Dermis blood vessel endothelial cell (primary cell): ENCODE results near the gene UNC45B. TPM values are rescaled to one million over a fixed set of nuclear protein-coding genes. Genes with fewer than 3 reads are reported as not detected.
"Not testable (repeated sequence)": the region's sequence is repeated elsewhere in the genome, so short reads cannot be mapped to it uniquely, and the experiment has no call there.

Experiments
- DNase-seq: peaks from one replicate; pipeline ENCODE4 v3.0.0; 2010
- total RNA-seq: library from RNA; depleted of rRNA; stranded (reverse); fragments of >200 nt; gene quantifications from 2 replicates; pipeline ENCODE4 v1.2.3, GENCODE V29; 2014

The UNC45B gene
- total RNA-seq, 1 donor from 2014 or later = not detected

DNA sequence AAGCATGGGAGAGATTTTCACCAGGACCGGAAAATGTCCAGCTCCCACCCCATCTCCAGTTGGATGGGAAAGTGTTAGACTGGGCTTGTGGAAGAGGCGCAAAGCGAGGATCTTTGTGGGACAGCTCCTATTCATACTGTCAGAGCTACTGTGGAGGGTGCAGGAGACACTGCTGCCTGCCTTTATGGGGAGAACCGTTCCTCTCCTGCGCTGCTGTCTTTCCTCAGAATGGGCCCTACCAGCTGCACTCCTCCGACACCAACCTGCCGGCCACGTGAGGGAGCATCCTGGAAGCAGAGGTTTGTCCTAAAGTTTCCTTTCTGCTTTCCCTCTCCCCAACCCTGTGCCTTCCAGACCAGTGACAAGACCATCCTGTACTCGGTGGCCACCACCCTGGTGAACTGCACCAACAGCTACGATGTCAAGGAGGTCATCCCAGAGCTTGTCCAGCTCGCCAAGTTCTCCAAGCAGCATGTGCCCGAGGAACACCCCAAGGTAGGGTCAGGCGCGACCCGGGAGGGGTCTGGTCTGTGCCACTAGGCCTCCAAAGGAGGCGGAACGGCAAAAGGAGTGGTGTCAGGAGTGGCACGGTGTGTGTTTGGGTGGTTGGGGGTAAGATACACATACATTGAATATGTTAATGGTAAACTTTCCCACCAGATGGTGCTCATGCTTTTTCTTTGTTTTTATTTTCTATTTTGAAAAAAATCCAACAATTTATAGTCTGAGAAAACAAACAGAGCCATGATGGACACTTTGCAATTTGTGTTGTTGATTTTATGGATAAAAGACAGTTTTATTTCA is 23.6 kb downstream of the UNC45B start:
- peak; percentile 63 for DNase-seq

DNA sequence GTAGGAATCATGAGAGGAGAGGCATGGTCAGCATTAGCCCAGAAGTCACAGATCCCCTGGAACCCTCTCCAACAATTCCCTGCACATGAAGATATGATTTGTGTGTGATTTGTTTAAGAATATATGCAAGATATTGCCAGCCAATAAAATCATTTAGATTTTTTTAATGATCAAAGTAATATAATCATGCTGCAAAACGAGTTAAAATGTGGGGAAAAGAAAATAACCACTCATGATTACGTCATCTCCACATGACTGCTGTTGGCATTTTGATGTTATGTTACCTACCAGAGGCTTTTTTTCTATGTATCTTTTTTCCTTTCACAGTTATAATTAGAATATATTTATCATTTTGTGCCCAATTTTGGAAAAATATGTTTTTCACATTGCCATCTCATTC is 24.2 kb downstream of the UNC45B start:
- peak; percentile 41 for DNase-seq

DNA sequence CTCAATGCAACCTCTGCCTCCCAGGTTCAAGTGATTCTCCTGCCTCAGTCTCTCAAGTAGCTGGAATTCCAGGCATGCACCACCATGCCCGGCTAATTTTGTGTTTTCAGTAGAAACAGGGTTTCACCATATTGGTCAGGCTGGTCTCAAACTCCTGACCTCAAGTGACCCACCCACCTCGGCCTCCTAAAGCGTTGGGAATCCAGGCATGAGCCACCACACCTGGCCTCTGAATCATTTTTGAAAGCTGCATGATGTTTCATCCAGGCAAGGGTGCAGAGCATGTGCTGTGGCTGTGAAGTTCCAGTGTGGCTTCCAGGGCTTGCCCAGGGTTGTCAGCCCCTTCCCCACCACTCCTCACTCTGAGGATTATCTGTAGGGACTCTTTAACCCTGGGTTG is 24.7 kb downstream of the UNC45B start:
- DNase-seq = not testable (repeated sequence)

DNA sequence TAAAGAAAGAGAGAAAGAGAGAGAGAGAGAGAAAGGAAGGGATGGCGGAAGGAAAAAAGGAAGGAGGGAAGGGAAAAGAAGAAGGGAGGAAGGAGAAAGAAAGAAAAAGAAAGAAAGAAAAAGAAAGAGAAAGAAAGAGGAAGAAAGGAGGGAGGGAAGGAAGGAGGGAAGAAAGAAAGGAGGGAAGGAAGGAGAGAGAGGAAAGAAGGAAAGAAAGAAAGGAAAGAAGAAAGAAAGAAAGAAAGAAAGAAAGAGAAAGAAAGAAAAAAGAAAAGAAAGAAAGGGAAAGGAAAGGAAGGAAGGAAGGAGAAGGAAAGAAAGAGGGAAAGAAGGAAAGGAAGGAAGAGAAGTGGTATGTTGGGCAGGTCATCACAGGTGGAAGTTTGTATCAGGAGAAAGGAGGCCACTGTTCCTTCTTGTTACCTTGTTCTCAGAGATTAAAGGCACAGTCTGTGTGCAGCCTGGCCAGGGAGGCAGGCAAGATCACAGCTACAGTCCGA is 27.3 kb downstream of the UNC45B start:
- no peak for DNase-seq

DNA sequence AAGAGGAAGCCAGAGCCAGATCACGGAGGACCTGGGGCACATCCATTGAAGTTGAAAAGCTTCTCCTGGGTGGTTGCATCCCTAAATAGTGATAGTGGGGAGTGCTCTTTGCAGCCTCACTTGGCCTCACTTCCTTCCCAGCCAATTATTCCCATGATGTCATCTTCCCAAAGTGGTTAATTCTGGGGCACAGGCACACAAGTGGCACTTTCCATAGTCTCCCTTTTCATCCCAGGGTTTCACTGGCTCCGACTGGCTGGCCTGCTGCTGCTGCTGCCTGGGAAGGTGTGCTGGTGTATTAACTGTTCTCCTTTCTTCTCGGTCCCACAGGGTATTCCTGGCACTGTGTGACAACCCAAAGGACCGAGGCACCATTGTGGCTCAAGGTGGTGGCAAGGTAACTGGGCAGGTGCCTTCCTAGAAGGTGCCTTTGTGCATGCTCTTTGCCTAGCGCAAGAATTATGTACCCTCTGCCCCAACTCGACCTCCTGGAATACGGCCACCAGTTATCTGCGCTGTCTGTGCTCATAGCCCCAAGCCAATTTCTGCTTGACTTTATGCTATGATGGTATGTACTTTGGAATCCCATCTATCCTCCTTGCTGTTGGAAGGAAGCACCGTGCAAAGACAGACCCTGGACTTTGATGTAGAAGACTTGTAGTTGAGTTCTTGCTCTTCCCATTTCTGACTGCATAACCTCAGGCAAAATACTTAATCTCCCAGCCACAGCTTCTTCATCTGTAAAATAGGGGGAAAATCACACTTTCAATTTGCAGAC is 28.2 kb downstream of the UNC45B start:
- DNase-seq = no peak

DNA sequence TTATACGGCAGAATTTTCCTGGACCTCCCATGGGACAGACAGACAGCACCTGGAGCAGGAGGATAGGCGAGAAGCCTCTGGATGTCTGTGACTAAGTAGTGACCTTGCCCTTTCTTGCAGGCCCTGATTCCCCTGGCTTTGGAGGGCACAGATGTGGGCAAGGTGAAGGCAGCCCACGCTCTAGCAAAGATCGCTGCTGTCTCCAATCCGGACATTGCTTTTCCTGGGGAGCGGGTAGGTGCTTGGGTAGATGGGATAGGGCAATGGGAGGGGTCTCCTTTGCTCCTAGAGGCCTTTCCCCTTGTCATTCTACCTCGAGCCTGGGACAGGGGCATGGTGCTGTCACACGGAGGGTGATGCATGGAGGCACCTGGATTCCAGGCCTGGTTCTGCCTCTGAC is 29.3 kb downstream of the UNC45B start:
- no peak for DNase-seq

DNA sequence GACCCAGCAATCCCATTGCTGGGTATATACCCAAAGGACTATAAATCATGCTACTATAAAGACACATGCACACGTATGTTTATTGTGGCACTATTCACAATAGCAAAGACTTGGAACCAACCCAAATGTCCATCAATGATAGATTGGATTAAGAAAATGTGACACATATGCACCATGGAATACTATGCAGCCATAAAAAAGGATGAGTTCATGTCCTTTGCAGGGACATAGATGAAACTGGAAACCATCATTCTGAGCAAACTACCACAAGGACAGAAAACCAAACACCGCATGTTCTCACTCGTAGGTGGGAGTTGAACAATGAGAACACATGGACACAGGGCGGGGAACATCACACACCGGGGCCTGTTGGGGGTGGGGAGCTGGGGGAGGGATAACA is 31.8 kb downstream of the UNC45B start:
- not testable (repeated sequence) for DNase-seq

DNA sequence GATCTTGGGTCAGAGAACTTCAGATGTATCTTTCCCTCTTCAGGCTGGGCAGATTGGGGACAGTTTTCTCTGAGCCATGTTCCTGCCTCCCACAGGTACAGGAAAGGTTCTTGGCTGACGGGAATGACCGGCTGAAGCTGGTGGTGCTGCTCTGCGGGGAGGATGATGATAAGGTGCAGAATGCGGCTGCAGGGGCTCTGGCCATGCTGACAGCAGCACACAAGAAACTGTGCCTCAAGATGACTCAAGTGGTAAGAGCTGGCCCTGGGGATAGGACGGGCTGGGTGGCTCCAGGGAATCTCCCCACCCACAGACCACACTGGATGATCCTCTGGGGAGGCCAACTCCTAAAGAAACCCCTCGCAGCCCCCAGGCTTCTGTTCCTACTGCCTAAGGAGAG is 35.7 kb downstream of the UNC45B start:
- DNase-seq = no peak

DNA sequence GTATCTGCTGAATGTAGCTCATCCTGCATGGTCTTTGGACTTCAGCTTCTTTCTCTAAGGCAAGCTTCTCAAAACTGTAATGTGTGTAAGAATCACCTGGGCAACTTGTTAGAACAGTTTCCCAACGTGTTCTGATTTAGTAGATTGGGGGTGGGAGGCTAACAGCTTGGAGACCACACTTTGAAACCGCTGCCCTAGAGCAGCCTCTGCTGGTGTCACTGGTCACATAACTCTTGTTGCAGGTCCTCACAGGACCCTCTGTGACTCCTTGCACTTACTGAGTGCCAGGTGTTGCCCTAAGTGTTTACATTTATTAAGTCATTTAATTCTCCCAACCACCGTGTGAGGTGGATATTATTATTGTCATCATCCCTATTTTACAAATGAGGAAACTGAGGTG is 36.7 kb downstream of the UNC45B start:
- DNase-seq = no peak

DNA sequence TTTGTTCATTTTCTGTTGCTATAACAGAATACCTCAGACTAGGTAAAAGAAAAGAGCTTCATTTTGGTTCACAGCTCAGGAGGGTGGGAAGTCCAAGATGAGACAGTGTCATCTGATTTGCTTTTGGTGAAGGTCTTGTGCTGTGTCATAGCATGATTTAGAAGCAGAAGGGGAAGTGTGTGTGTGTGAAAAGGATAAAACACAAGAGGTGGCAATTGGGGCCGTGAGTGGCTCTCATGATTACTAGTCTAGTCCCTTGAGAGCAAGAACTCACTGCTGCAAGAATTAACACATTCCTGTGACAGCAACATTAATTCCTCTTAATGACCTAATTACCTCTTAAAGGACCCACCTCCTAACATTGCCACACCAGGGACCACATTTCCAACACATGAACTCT is 38.2 kb downstream of the UNC45B start:
- DNase-seq = no peak

DNA sequence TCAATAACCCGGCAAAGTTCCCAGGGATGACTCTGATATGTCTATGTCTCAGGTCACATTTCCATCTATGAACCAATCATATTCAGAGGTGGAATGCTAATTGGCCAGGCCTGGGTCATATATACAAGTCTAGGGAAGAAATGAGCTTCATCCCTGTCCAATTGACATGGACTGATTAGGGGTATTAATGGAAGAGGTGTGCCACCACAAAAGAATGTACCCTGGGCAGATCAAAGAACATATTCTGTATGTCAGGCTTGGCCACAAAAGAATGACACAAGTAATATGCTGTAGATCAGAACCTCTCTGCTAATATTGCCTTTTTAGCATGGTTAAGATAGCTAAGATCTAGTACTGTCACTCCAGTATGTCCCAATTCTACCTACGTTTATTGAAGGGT is 39.9 kb downstream of the UNC45B start:
- DNase-seq = no peak

DNA sequence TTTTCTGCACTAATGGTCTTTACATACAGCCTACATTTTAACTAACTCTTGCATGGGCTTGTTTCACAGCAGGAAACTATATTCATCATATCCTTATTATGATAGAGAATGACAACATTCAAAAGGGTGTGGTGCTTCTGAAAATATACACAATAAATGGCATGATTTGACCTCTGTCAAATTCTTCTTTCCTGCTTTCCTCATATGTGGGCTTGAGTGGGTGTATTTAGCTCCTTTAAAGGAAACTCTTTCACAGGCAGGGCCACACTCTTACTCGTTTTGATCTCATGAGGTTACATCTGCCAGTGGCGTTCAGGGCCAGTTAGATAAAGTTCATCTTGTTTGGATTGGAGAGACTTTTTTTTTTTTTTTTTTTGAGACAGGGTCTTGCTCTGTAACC is 40.5 kb downstream of the UNC45B start:
- DNase-seq = peak; percentile 17

DNA sequence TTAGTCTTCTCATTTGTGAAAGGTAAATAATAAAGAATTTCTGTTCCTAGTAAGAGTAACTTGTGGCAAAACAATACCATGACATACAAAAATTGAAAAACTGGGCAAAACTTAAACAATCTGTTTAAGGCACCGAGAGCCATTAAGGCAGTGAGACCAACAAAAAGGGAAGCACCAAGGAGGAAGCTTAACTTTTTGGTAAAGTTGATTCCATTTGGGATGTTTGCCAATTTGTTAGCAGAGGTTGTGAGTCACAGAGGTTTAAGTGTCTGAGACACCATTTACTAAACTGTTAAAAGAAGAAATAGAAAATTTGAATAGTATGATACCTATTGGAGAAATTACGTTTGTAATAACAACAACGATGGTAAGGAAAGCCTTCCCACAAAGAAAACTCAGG is 41.7 kb downstream of the UNC45B start:
- peak; percentile 57 for DNase-seq

DNA sequence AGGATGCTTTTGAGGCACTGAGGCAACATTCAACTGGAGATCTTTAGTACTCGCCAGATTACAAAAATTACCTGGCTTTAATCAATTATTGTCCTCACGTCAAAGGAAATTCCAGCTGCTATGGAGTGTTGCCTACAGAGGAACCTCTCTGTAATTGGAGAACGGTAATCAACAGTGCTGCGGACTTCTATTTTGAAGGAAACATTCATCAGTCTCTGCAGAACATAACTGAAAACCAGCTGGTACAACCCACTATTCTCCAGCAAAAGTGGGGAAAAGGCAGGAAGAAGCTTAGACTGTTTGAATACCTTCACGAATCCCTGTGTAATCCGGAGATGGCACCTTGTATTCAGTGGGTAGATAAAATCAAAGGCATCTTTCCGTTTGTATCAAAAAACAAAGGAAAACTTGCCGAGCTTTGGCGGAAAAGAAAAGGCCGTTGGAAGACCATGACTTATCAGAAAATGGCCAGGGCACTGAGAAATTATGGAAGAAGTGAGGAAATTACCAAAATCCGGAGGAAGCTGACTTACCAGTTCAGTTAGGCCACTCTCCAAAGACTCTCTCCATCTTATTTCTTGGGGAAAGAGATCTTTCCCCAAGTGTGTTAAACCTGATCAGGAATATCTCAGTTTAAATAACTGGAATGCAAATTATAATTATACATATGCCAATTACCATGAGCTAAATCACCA is 43.5 kb downstream of the UNC45B start:
- peak; percentile 62 for DNase-seq

DNA sequence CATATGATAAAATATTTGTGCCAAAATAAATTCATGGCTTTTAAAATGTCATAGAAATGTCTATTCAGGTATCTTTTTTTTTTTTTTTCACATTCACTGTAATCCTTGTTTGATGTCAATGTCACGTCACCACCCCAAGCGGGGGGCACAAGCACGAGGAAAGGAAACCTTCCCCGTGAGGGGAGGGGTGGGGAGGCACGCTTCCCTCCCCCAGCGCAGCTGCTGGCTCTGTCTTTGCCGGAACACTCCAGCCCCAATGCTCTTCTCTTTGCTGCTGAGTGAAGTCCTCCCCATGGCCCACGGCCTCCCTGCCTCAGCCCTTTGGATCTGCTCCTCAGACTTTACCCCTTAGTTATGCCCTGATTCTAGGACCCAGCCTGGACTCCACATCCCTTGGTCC is 45.1 kb downstream of the UNC45B start:
- DNase-seq = no peak

DNA sequence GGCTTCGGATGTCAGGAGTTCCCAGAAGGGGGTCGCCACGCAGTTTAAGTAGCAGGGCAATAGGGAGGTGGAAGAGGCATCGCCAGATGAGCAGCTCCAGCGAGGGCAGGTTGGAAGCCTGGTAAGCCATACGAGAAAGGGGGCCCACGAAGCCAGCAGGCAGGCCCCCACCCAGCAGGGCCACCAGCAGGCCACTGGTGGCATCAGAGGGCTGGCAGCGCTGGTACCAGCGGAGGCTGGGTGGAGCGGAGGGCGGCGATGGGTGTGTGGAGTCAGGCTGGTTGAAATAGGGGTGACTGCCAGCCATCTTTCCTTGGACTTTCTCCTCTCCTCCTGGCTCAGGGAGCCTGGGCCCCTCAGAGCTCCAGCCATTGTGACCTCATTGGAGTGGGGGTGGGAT is 46.4 kb downstream of the UNC45B start, which contains the start of gene SLC35G3:
Gene SLC35G3 (minus strand): TSS at position 393 of the 400 bp plus-strand sequence. CDS start 86 bp downstream, at position 307.
- not testable (repeated sequence) for DNase-seq

DNA sequence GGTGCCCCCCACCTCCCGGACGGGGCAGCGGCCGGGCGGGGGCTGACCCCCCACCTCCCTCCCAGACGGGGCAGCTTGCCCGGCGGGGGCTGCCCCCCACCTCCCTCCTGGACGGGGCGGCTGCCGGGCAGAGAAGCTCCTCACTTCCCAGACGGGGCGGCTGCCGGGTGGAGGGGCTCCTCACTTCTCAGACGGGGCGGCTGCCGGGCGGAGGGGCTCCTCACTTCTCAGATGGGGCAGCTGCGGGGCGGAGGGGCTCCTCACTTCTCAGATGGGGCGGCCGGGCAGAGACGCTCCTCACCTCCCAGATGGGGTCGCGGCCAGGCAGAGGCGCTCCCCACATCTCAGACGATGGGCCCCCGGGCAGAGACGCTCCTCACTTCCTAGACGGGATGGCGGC is 47.4 kb downstream of the UNC45B start:
- not testable (repeated sequence) for DNase-seq

DNA sequence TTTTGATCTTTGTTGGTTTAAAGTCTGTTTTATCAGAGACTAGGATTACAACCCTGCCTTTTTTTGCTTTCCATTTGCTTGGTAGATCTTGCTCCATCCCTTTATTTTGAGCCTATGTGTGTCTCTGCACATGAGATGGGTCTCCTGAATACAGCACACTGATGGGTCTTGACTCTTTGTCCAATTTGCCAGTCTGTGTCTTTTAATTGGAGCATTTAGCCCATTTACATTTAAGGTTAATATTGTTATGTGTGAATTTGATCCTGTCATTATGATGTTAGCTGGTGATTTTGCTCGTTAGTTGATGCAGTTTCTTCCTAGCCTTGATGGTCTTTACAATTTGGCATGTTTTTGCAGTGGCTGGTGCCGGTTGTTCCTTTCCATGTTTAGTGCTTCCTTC is 55.0 kb downstream of the UNC45B start:
- DNase-seq = not testable (repeated sequence)

DNA sequence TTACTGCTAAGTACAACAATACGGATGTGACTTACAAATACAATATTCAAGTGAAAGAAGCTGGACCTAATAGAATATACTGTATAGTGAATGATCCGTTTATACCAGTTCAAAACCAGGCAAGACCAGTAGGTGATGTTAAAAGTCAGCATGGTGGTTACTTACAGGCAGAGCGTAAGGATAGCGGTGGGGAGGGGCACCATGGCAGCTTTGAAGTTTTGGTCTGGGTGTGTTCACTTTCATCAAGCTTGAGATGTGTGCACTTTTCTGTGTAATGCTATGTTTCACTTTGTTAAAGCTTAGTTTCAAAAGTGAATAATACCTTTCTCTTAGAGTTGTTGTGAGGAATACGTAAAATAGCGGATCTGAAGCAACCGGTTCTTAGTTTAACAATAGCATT is 63.1 kb downstream of the UNC45B start:
- DNase-seq = no peak

DNA sequence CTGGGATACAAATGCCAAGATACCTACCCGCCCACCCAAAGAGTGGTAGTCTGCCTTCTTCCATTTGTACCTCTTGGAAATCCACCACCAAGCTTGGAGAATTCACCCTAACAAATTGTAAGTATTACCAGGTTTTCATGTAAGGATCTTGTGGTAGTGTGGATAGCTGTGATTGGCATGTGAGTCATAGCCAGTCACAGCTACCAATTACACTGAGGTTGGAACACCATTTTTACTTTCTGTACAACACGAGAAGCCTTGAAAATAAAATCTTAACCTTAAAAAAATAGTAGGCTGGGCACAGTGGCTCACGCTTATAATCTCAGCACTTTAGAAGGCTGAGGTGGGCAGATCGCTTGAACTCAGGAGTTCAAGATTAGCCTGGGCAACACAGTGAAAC is 65.1 kb downstream of the UNC45B start:
- no peak for DNase-seq

DNA sequence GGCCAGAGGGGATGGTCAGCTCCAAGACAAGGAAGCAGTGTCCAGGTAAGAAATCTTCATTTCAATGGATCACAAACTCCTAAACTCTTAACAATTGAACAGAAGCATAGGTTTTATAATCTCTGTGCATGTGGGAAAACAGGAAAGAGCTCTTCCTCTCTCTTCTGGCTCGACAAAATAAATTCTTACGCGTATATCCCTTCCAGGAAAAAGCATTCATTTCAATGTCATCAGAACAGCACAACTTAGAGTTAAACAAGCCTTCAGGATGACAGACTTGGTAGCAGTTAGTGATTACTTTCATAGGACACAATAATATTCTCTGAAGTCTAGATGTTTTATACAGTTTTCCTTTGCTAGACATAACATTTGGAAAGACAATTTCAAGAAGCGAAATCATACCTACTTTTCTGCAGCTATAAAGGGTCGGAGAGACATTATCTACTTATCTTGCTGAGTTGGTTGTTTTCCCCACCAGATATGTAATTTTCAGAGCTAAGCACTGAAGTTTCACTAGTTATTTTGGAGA is 65.9 kb downstream of the UNC45B start:
- DNase-seq = peak; percentile 58

DNA sequence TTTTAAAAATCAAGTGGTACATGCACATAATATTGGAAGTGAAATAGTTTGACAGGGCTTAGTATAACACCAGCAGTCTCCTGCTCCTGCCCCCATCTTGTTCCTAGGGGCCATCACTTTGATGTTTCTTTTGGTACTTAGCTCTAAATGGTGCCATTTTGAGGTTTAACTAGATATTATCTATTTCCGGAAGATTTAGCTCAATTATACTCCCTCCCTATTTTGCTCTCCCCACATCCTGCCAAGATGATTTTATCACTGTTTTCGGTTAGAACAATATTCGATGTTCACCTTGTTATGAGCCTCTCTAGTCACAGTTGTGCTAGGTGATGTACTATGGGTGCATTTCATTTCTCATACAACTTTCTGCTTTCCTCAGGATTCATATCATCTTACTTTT is 66.6 kb downstream of the UNC45B start:
- DNase-seq = no peak
